ENCODE measurements around the gene ALX3. TPM values are rescaled to one million over a fixed set of nuclear protein-coding genes. Genes with fewer than 3 reads are reported as not detected.

Gene ALX3
- polyA plus RNA-seq, 3 donors, result not detected

DNA sequence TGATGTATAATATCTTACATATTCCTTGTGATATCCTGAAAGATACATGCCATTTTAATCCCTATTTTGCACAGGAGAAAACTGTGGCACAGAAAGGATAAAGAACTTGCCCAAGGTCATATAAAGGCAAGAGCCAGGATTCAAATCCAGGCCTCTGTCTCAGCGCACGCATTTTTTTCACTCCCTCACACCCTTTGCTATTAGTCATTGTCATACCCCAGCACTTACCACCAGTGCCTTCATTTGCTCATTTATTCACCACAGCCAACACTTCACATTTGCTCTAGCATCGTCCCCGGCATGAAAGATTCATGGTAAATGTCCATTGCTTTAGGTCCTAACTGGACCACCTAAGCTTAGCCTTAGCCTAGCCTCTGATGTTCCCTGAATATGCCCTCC is 14.2 kb downstream of the ALX3 start:
- H3K4me3 Mint-ChIP-seq, result no peak overlapping the region
- WGBS (ENCODE audit: insufficient coverage), result 100% methylated on average over 4 of the region's 4 CpGs
- no peak overlapping the region for H3K4me3 ChIP-seq (replicated peaks in 1 of 3; ENCODE audit: low read depth in 2 of 3, low read length in 3 of 3)
- no peak for DNase-seq
- intact Hi-C loops (cut with micrococcal nuclease), result loop anchor here in 1 of 2 donors (5.0 kb wide), 1 partner anchor 51 kb away; no protein-coding TSS in a partner anchor
- TF ChIP-seq, protein P1, sequence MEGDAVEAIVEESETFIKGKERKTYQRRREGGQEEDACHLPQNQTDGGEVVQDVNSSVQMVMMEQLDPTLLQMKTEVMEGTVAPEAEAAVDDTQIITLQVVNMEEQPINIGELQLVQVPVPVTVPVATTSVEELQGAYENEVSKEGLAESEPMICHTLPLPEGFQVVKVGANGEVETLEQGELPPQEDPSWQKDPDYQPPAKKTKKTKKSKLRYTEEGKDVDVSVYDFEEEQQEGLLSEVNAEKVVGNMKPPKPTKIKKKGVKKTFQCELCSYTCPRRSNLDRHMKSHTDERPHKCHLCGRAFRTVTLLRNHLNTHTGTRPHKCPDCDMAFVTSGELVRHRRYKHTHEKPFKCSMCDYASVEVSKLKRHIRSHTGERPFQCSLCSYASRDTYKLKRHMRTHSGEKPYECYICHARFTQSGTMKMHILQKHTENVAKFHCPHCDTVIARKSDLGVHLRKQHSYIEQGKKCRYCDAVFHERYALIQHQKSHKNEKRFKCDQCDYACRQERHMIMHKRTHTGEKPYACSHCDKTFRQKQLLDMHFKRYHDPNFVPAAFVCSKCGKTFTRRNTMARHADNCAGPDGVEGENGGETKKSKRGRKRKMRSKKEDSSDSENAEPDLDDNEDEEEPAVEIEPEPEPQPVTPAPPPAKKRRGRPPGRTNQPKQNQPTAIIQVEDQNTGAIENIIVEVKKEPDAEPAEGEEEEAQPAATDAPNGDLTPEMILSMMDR (IDR thresholded peaks at IDR 0.05), result no peak
- H4K20me1 ChIP-seq (ENCODE audit: insufficient read depth, low read length), result peaks cover 31% of the 10 kb centered on the region
- no peak overlapping the region for H3K9ac ChIP-seq (ENCODE audit: insufficient read depth, low read length, poor library complexity, severe bottlenecking)
- no peak overlapping the region for H3K27ac ChIP-seq (ENCODE audit: low read depth in 1 of 2, low read length in 2 of 2)
- peaks cover 10% of the 10 kb centered on the region for H3K4me1 Mint-ChIP-seq
- H3K27me3 ChIP-seq (ENCODE audit: control insufficient read depth in 2 of 2, insufficient read depth in 2 of 2, low read length in 2 of 2), result no peaks in the 10 kb centered on the region
- no peaks in the 10 kb centered on the region for H3K79me2 ChIP-seq (ENCODE audit: insufficient read depth, low read length)
- H3K9me3 Mint-ChIP-seq, result no peaks in the 10 kb centered on the region
- H3K36me3 Mint-ChIP-seq, result peaks cover 85 to 93% of the 10 kb centered on the region in 2 donors
- H3K4me2 ChIP-seq (replicated peaks; ENCODE audit: extremely low read depth, low read length, poor library complexity, severe bottlenecking), result no peak overlapping the region
- H3K9me3 ChIP-seq (replicated peaks in 1 of 2; ENCODE audit: control insufficient read depth in 1 of 2, insufficient read depth in 1 of 2, low read length in 2 of 2), result no peaks in the 10 kb centered on the region
- peaks cover 10 to 11% of the 10 kb centered on the region in 2 donors for H3K4me1 ChIP-seq (ENCODE audit: control insufficient read depth in 1 of 2, insufficient read depth in 2 of 2, low read length in 2 of 2)
- peaks cover 62 to 78% of the 10 kb centered on the region in 2 donors for H3K36me3 ChIP-seq (replicated peaks in 1 of 2; ENCODE audit: control insufficient read depth in 1 of 2, insufficient read depth in 2 of 2, low read length in 2 of 2)
- no peak overlapping the region for H3K27ac Mint-ChIP-seq
- no peak overlapping the region for H2AFZ ChIP-seq (ENCODE audit: insufficient read depth, low read depth, low read length, poor library complexity, severe bottlenecking)
- peaks cover 0 to 2% (median 0%) of the 10 kb centered on the region in 3 donors for H3K27me3 Mint-ChIP-seq (ENCODE audit: low read depth in 3 of 3)

DNA sequence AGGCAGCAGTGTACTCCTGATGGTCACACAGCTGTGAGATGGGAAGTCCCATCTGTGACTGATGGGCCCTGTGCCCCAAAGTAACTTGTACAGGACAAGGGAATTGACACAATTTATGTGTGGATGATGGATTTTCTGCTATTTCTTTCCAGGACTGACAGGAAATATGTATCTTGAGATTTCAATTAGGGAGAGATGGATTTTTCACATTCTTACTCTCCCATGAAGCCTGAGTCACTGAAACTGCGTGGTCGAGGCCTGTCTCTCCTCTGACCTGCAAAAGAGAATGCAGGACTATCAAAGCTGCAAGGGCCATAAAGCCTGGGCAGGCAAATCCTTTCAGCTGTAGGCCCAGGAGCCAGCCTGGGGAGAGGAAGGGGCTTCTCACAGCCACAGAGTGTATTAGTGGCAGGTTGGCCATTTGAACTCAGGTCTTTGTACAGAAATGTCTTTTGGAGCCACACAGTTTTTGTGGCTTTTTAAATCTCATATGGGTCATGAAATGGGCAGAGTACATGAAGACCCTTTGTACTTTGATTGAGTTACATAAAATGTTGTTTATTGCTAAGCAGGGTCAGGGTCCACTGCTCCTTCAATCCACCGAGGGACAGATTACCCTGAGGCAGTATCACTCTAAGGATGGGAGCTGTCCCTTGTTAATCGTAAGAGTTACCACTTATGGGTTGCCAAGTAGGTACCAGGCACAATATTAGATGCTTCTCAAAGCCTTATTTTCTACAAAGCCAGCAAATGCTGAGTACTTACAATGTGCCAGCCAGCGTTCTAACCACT is 14.8 kb downstream of the ALX3 start:
- intact Hi-C loops (cut with micrococcal nuclease), result loop anchor here in 1 of 2 donors (5.0 kb wide), 1 partner anchor 52 kb away; no protein-coding TSS in a partner anchor
- Mint-ChIP-seq H3K4me1 (peaks cover 10% of the 10 kb centered on the region), H3K36me3 (peaks cover 88 to 95% of the 10 kb centered on the region in 2 donors), H3K4me3 (no peak overlapping the region), H3K9me3 (no peaks in the 10 kb centered on the region), H3K27ac (no peak overlapping the region), H3K27me3 (ENCODE audit: low read depth in 3 of 3) (peaks cover 0 to 2% (median 0%) of the 10 kb centered on the region in 3 donors)
- TF ChIP-seq, protein P1 (IDR thresholded peaks at IDR 0.05), result no peak
- H3K9me3 ChIP-seq (replicated peaks in 1 of 2; ENCODE audit: control insufficient read depth in 1 of 2, insufficient read depth in 1 of 2, low read length in 2 of 2), result no peaks in the 10 kb centered on the region
- H3K27ac ChIP-seq (ENCODE audit: low read depth in 1 of 2, low read length in 2 of 2), result no peak overlapping the region
- WGBS (ENCODE audit: insufficient coverage), result 100% methylated on average over 2 of the region's 5 CpGs
- H3K27me3 ChIP-seq (ENCODE audit: control insufficient read depth in 2 of 2, insufficient read depth in 2 of 2, low read length in 2 of 2), result no peaks in the 10 kb centered on the region
- no peaks in the 10 kb centered on the region for H3K79me2 ChIP-seq (ENCODE audit: insufficient read depth, low read length)
- no peak overlapping the region for H3K4me3 ChIP-seq (replicated peaks in 1 of 3; ENCODE audit: low read depth in 2 of 3, low read length in 3 of 3)
- no peak overlapping the region for H3K9ac ChIP-seq (ENCODE audit: insufficient read depth, low read length, poor library complexity, severe bottlenecking)
- H3K36me3 ChIP-seq (replicated peaks in 1 of 2; ENCODE audit: control insufficient read depth in 1 of 2, insufficient read depth in 2 of 2, low read length in 2 of 2), result peaks cover 68 to 84% of the 10 kb centered on the region in 2 donors
- peaks cover 31% of the 10 kb centered on the region for H4K20me1 ChIP-seq (ENCODE audit: insufficient read depth, low read length)
- H3K4me2 ChIP-seq (replicated peaks; ENCODE audit: extremely low read depth, low read length, poor library complexity, severe bottlenecking), result no peak overlapping the region
- DNase-seq, result no peak
- H3K4me1 ChIP-seq (ENCODE audit: control insufficient read depth in 1 of 2, insufficient read depth in 2 of 2, low read length in 2 of 2), result peaks cover 10 to 11% of the 10 kb centered on the region in 2 donors
- no peak overlapping the region for H2AFZ ChIP-seq (ENCODE audit: insufficient read depth, low read depth, low read length, poor library complexity, severe bottlenecking)
